A549 treated with AZD2906 at 1 μM for 4 hours (cell line): ENCODE results near the gene SLC22A1. TPM values are rescaled to one million over a fixed set of nuclear protein-coding genes. Genes with fewer than 3 reads are reported as not detected.

ENCODE experiments used
- total RNA-seq: library from RNA; stranded (reverse); fragments of 200-300 nt; extraction: Qiagen RNA extraction; gene quantifications from 5 replicates; pipeline ENCODE4 v1.2.3, GENCODE V29; 2022

Gene SLC22A1
- 0.73 to 2.3 TPM (median 1.7 TPM) in 5 replicates for total RNA-seq

GRCh38 chr6:160121558-160121957, at the start of gene SLC22A1:
Gene SLC22A1, plus strand, starts transcription at chr6:160121815. Its CDS starts 121 bp downstream, at chr6:160121936.

Other genes with a start within 250 kb of the SLC22A1 start
- 0.01 TPM in 1 of 5 replicates, not detected in the others for gene MAS1, start 230.8 kb upstream of the SLC22A1 start, total RNA-seq
- gene IGF2R, start 152.7 kb upstream of the SLC22A1 start, total RNA-seq = 28.2 to 35.9 TPM (median 28.3 TPM) in 5 replicates
- not detected in 5 replicates for gene SLC22A2, start 137.0 kb downstream of the SLC22A1 start, total RNA-seq
- 51.7 to 57.9 TPM (median 53.1 TPM) in 5 replicates for gene SLC22A3, start 226.6 kb downstream of the SLC22A1 start, total RNA-seq